ENCODE measurements around the gene SLC25A10. TPM values are rescaled to one million over a fixed set of nuclear protein-coding genes. Genes with fewer than 3 reads are reported as not detected.

Gene SLC25A10
- total RNA-seq, 1 experiment from 2014 or later, result 77.6 TPM

Other genes with a start within 250 kb of the SLC25A10 start
- gene ACTG1, start 199.5 kb upstream of the SLC25A10 start, total RNA-seq (2014; rRNA removed; shearing (Covaris generic); ENCODE audit: low replicate concordance), result 5,061 and 6,321 TPM in 2 replicates
- 0.12 TPM in 1 of 2 replicates, not detected in the other for gene FSCN2, start 183.9 kb upstream of the SLC25A10 start, total RNA-seq (2014; rRNA removed; shearing (Covaris generic); ENCODE audit: low replicate concordance)
- gene FAAP100, start 159.9 kb upstream of the SLC25A10 start, total RNA-seq (2014; rRNA removed; shearing (Covaris generic); ENCODE audit: low replicate concordance), result 25.6 and 41.7 TPM in 2 replicates
- 109 and 157 TPM in 2 replicates for gene NPLOC4, start 75.2 kb upstream of the SLC25A10 start, total RNA-seq (2014; rRNA removed; shearing (Covaris generic); ENCODE audit: low replicate concordance)
- 2.6 and 3.7 TPM in 2 replicates for gene TSPAN10, start 75.1 kb upstream of the SLC25A10 start, total RNA-seq (2014; rRNA removed; shearing (Covaris generic); ENCODE audit: low replicate concordance)
- not detected in 2 replicates for gene PDE6G, start 55.7 kb upstream of the SLC25A10 start, total RNA-seq (2014; rRNA removed; shearing (Covaris generic); ENCODE audit: low replicate concordance)
- gene OXLD1, start 45.7 kb upstream of the SLC25A10 start, total RNA-seq (2014; rRNA removed; shearing (Covaris generic); ENCODE audit: low replicate concordance), result 61.1 and 64.7 TPM in 2 replicates
- gene CCDC137, start 45.5 kb upstream of the SLC25A10 start, total RNA-seq (2014; rRNA removed; shearing (Covaris generic); ENCODE audit: low replicate concordance), result 55.2 and 133 TPM in 2 replicates
- gene ARL16, start 28.5 kb upstream of the SLC25A10 start, total RNA-seq (2014; rRNA removed; shearing (Covaris generic); ENCODE audit: low replicate concordance), result 35.0 and 47.8 TPM in 2 replicates
- 102 and 116 TPM in 2 replicates for gene HGS, start 28.3 kb upstream of the SLC25A10 start, total RNA-seq (2014; rRNA removed; shearing (Covaris generic); ENCODE audit: low replicate concordance)
- 146 and 225 TPM in 2 replicates for gene MRPL12, start 8.9 kb upstream of the SLC25A10 start, total RNA-seq (2014; rRNA removed; shearing (Covaris generic); ENCODE audit: low replicate concordance)
- not detected in 2 replicates for gene GCGR, start 91.9 kb downstream of the SLC25A10 start, total RNA-seq (2014; rRNA removed; shearing (Covaris generic); ENCODE audit: low replicate concordance)
- gene MCRIP1, start 121.0 kb downstream of the SLC25A10 start, total RNA-seq (2014; rRNA removed; shearing (Covaris generic); ENCODE audit: low replicate concordance), result 73.2 and 83.7 TPM in 2 replicates
- not detected in 2 replicates for gene PPP1R27, start 122.8 kb downstream of the SLC25A10 start, total RNA-seq (2014; rRNA removed; shearing (Covaris generic); ENCODE audit: low replicate concordance)
- gene P4HB, start 148.3 kb downstream of the SLC25A10 start, total RNA-seq (2014; rRNA removed; shearing (Covaris generic); ENCODE audit: low replicate concordance), result 531 and 798 TPM in 2 replicates
- gene ARHGDIA, start 159.1 kb downstream of the SLC25A10 start, total RNA-seq (2014; rRNA removed; shearing (Covaris generic); ENCODE audit: low replicate concordance), result 114 and 185 TPM in 2 replicates
- 313 and 425 TPM in 2 replicates for gene ALYREF, start 179.3 kb downstream of the SLC25A10 start, total RNA-seq (2014; rRNA removed; shearing (Covaris generic); ENCODE audit: low replicate concordance)
- 161 and 303 TPM in 2 replicates for gene ANAPC11, start 179.4 kb downstream of the SLC25A10 start, total RNA-seq (2014; rRNA removed; shearing (Covaris generic); ENCODE audit: low replicate concordance)
- gene NPB, start 190.0 kb downstream of the SLC25A10 start, total RNA-seq (2014; rRNA removed; shearing (Covaris generic); ENCODE audit: low replicate concordance), result 1.3 and 2.5 TPM in 2 replicates
- 24.6 and 47.0 TPM in 2 replicates for gene PCYT2, start 199.1 kb downstream of the SLC25A10 start, total RNA-seq (2014; rRNA removed; shearing (Covaris generic); ENCODE audit: low replicate concordance)
- 22.1 and 25.9 TPM in 2 replicates for gene SIRT7, start 205.9 kb downstream of the SLC25A10 start, total RNA-seq (2014; rRNA removed; shearing (Covaris generic); ENCODE audit: low replicate concordance)
- gene MAFG, start 215.5 kb downstream of the SLC25A10 start, total RNA-seq (2014; rRNA removed; shearing (Covaris generic); ENCODE audit: low replicate concordance), result 11.8 and 14.9 TPM in 2 replicates
- gene PYCR1, start 225.0 kb downstream of the SLC25A10 start, total RNA-seq (2014; rRNA removed; shearing (Covaris generic); ENCODE audit: low replicate concordance), result 253 and 283 TPM in 2 replicates
- not detected in 2 replicates for gene MYADML2, start 234.9 kb downstream of the SLC25A10 start, total RNA-seq (2014; rRNA removed; shearing (Covaris generic); ENCODE audit: low replicate concordance)
- 0.66 TPM in 1 of 2 replicates, not detected in the other for gene NOTUM, start 248.9 kb downstream of the SLC25A10 start, total RNA-seq (2014; rRNA removed; shearing (Covaris generic); ENCODE audit: low replicate concordance)

Measured in MG63 (cell line).